ENCODE results near the gene VPS33B. TPM values are rescaled to one million over a fixed set of nuclear protein-coding genes. Genes with fewer than 3 reads are reported as not detected.

Gene VPS33B
- total RNA-seq, 1 experiment from 2014 or later, result 19.5 TPM

DNA sequence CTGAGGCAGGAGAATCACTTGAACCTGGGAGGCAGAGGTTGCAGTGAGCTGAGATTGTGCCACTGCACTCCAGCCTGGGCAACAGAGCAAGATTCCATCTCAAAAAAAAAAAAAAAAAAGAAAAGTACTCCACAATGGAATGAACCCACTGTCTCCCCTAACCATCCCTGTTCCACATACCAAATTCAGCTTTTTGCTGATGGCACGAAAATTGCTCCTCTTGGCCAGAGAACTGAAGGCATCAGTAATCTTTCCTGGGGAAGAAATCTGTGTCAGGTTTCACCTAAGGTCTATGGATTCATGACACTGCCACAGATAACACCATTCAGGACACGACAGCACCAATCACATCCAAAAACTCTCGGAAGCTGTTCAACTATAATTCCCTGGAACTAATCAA is 21.2 kb downstream of the VPS33B start:
- TF ChIP-seq, protein P1, sequence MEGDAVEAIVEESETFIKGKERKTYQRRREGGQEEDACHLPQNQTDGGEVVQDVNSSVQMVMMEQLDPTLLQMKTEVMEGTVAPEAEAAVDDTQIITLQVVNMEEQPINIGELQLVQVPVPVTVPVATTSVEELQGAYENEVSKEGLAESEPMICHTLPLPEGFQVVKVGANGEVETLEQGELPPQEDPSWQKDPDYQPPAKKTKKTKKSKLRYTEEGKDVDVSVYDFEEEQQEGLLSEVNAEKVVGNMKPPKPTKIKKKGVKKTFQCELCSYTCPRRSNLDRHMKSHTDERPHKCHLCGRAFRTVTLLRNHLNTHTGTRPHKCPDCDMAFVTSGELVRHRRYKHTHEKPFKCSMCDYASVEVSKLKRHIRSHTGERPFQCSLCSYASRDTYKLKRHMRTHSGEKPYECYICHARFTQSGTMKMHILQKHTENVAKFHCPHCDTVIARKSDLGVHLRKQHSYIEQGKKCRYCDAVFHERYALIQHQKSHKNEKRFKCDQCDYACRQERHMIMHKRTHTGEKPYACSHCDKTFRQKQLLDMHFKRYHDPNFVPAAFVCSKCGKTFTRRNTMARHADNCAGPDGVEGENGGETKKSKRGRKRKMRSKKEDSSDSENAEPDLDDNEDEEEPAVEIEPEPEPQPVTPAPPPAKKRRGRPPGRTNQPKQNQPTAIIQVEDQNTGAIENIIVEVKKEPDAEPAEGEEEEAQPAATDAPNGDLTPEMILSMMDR (conservative IDR thresholded peaks at IDR 0.05; ENCODE audit: low read depth, low read length), result no peak
- TF ChIP-seq EZH2 (IDR thresholded peaks at IDR 0.05; ENCODE audit: borderline replicate concordance, low read depth, low read length, poor library complexity, severe bottlenecking), result no peak
- Histone ChIP-seq H3K9me3 (ENCODE audit: low read depth, low read length, poor library complexity, severe bottlenecking) (no peaks in the 10 kb centered on the region), H3K36me3 (ENCODE audit: insufficient read depth, low read length, poor library complexity, severe bottlenecking) (peaks cover 57% of the 10 kb centered on the region), H3K4me1 (ENCODE audit: insufficient read depth, low read length, poor library complexity, severe bottlenecking) (no peaks in the 10 kb centered on the region), H3K27me3 (replicated peaks; ENCODE audit: insufficient read depth, low read depth, low read length, poor library complexity) (no peaks in the 10 kb centered on the region), H3K4me3 (ENCODE audit: low read depth, low read length, poor library complexity, severe bottlenecking) (no peak overlapping the region), H3K27ac (ENCODE audit: low read depth, low read length, poor library complexity, severe bottlenecking) (no peak overlapping the region)
- DNase-seq (ENCODE audit: low spot score), result no peak
- POLR2A ChIA-PET (ENCODE audit: low non-redundant PET), result no interaction called here
- BruUV-seq (replicated peaks), result no TSS peak
- intact Hi-C loops (cut with micrococcal nuclease; ENCODE audit: unreplicated experiment), result no loop called here
- CTCF ChIA-PET, result no interaction called here

DNA sequence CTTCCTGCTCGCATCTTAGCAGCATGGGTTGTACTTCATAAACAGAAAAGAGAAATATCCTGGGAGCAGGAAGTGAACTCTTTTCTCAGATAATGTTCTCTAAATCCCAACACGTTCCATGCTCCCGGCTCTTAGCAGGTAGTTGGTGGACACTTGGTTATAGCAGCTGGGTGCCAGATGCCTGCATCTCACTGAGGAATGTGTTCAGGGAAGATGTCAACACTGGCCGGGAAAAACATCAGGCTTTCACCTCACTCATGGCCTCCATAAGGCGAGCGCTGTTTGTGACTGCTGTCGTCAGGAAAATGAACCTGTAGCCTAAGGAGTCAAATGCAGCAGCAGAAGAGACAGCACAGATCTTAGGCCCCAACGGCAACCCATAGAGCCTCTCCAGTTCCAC is 23.7 kb downstream of the VPS33B start:
- TF ChIP-seq, protein P1 (conservative IDR thresholded peaks at IDR 0.05; ENCODE audit: low read depth, low read length), result no peak
- no peak for TF ChIP-seq EZH2 (IDR thresholded peaks at IDR 0.05; ENCODE audit: borderline replicate concordance, low read depth, low read length, poor library complexity, severe bottlenecking)
- Histone ChIP-seq H3K4me3 (ENCODE audit: low read depth, low read length, poor library complexity, severe bottlenecking) (no peak overlapping the region), H3K27me3 (replicated peaks; ENCODE audit: insufficient read depth, low read depth, low read length, poor library complexity) (no peaks in the 10 kb centered on the region), H3K9me3 (ENCODE audit: low read depth, low read length, poor library complexity, severe bottlenecking) (no peaks in the 10 kb centered on the region), H3K4me1 (ENCODE audit: insufficient read depth, low read length, poor library complexity, severe bottlenecking) (peaks cover 5% of the 10 kb centered on the region), H3K27ac (ENCODE audit: low read depth, low read length, poor library complexity, severe bottlenecking) (peak overlapping the region; percentile 16), H3K36me3 (ENCODE audit: insufficient read depth, low read length, poor library complexity, severe bottlenecking) (peaks cover 40% of the 10 kb centered on the region)
- POLR2A ChIA-PET (ENCODE audit: low non-redundant PET), result no interaction called here
- DNase-seq (ENCODE audit: low spot score), result no peak
- no TSS peak for BruUV-seq (replicated peaks)
- CTCF ChIA-PET, result no interaction called here
- intact Hi-C loops (cut with micrococcal nuclease; ENCODE audit: unreplicated experiment), result no loop called here

DNA sequence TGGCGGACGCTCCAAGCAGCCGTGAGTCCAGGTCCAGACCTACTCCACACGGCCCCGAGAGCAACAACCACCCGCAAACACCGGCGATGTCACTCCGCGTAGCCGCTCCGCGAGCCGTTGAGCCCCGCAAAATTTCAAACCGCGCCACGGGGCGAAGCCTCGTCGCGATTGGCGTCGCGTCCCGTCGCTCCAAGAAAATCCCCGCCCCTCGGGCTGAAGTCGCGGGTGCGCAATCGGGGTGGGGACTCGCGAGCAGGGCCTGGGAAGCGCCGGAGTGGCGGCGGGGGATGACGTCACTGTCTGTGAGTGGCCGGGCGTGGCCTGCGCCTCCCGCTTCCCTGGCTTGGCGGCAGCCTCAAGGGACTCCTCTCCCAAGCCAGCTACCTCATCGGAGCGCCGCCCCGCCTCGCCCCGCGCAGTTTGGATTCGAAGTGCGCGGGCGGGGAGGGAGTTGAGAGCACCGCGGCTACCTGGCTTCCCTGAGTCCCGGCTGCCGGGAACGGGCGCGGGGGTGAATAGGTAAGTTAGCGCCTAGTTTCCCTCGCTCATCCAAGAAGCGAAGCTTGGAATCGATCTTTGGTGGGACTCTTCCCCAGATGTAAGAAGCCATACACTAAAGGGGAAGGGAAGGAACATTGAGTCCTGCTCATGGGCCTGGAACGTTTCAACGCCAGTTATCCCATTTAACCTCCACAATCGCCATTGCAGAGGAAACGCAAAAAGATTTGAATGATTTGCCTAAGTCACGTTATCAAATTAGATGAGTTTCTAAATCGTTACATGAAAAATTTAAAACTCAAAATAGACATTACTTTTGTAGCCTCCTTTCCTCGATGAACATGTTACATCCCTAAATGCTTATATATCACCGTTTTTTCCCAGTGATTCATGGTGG is 27.7 kb downstream of the VPS33B start, which contains the start of gene PRC1:
TSS of gene PRC1 (minus strand) at position 119 of the 895 bp plus-strand sequence. CDS start at position 1, 118 bp downstream.
- intact Hi-C loops (cut with micrococcal nuclease; ENCODE audit: unreplicated experiment), result loop anchor here (5.0 kb wide), 1 partner anchor 37 kb away; no protein-coding TSS in a partner anchor
- Histone ChIP-seq H3K9me3 (ENCODE audit: low read depth, low read length, poor library complexity, severe bottlenecking) (no peaks in the 10 kb centered on the region), H3K4me3 (ENCODE audit: low read depth, low read length, poor library complexity, severe bottlenecking) (peak within 1 kb of the TSS; percentile 99), H3K36me3 (ENCODE audit: insufficient read depth, low read length, poor library complexity, severe bottlenecking) (peaks cover 27% of the 10 kb centered on the region), H3K4me1 (ENCODE audit: insufficient read depth, low read length, poor library complexity, severe bottlenecking) (peaks cover 15% of the 10 kb centered on the region), H3K27ac (ENCODE audit: low read depth, low read length, poor library complexity, severe bottlenecking) (peak within 1 kb of the TSS; percentile 95), H3K27me3 (replicated peaks; ENCODE audit: insufficient read depth, low read depth, low read length, poor library complexity) (no peaks in the 10 kb centered on the region)
- ChIA-PET CTCF (no interaction called here), POLR2A (ENCODE audit: low non-redundant PET) (interaction anchor here (0.7 kb wide), 1 partner anchor 793 kb away, joined by 3 read pairs; the partner anchor contains the start of gene SEMA4B)
- TSS peak; percentile 91 for BruUV-seq (replicated peaks)
- peak; percentile 99 for DNase-seq (ENCODE audit: low spot score)
- TF ChIP-seq, protein P1 (conservative IDR thresholded peaks at IDR 0.05; ENCODE audit: low read depth, low read length), result no peak
- no peak for TF ChIP-seq EZH2 (IDR thresholded peaks at IDR 0.05; ENCODE audit: borderline replicate concordance, low read depth, low read length, poor library complexity, severe bottlenecking)
